Raji (cell line): ENCODE measurements around the gene XPNPEP3.

Source experiments
- POLR2A ChIP-seq: IDR thresholded peaks from 2 replicates; pipeline ENCODE4 v1.6.1; 2011; ENCODE audit warnings: low read depth, low read length, control low read depth; ENCODE audit not compliant: insufficient read depth

Gene XPNPEP3

GRCh38 chr22:40904101-40904500 lies 47.2 kb downstream of the XPNPEP3 start:
- TF ChIP-seq POLR2A = no peak

GRCh38 chr22:40908895-40909294 lies 51.9 kb downstream of the XPNPEP3 start:
- no peak for TF ChIP-seq POLR2A

DNA sequence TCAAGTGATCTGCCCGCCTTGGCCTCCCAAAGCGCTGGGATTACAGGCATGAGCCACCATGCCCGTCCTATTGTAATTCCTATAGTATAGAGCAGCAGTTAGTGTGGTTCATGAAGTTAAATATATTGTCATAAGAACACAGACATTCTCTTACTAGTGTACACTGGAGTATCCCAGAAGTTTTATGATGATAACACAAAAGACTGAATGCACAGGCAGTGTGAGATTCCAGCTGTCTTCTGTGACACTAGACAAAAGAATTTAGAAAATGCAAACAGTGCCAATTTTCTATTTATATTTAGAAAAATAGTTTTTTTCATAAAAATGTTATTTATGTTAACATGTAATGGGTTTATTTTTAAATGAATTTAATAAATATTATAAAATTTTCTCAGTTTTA lies 54.8 kb downstream of the XPNPEP3 start:
- TF ChIP-seq POLR2A = no peak

DNA sequence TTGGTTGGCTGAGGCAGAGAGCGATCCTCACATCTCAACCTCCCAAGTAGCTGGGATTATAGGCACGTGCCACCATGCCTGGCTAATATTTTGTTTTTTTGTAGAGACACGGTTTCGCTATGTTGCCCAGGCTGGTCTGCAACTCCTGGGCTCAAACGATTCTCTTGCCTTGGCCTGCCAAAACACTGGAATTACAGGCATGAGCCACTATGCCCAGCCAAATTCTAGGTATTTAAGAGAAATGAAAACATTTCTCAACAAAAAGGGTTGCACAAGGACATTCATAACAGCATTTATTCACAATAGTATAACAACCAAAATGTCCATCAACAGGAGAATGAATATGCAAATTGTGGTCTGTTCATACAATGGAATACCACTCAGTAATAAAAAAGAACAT lies 62.5 kb downstream of the XPNPEP3 start:
- no peak for TF ChIP-seq POLR2A

- no peak for TF ChIP-seq POLR2A
These were observed 63.6 kb downstream of the XPNPEP3 start for GRCh38 chr22:40920526-40920925.

GRCh38 chr22:40922484-40923303 lies 65.7 kb downstream of the XPNPEP3 start:
- no peak for TF ChIP-seq POLR2A

- TF ChIP-seq POLR2A = no peak
These were observed 71.7 kb downstream of the XPNPEP3 start for GRCh38 chr22:40928657-40929056.

DNA sequence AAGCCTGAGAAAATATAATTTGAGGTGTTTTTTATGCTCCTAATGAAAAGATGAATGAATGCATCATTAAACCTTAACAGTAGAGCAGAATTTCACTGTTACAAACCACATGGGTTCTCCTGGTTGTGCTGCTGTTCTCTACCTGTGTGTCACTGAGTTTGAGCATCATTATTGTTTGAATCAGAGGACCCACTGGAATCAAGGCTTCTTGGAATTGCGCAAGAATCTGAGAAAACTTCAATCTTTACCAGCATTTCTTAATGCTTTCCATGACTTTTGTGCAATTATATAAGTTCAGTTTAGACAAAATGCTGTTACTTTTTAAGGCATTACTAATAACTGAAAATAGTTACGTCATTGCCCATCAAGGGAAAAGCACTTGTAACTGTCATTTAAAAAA lies 75.4 kb downstream of the XPNPEP3 start:
- TF ChIP-seq POLR2A = no peak

GRCh38 chr22:40939202-40939601 lies 82.3 kb downstream of the XPNPEP3 start:
- TF ChIP-seq POLR2A = no peak

- peak; percentile 77 for TF ChIP-seq POLR2A
These were observed 94.2 kb downstream of the XPNPEP3 start, which contains the start of gene RBX1 for GRCh38 chr22:40950962-40951794. RBX1 (plus strand) TSS chr22:40951378; CDS start chr22:40951399, 21 bp downstream.

GRCh38 chr22:40951795-40952605 lies 95.1 kb downstream of the XPNPEP3 start:
- TF ChIP-seq POLR2A = peak; percentile 52; the same call in 1 of the 2 replicates

DNA sequence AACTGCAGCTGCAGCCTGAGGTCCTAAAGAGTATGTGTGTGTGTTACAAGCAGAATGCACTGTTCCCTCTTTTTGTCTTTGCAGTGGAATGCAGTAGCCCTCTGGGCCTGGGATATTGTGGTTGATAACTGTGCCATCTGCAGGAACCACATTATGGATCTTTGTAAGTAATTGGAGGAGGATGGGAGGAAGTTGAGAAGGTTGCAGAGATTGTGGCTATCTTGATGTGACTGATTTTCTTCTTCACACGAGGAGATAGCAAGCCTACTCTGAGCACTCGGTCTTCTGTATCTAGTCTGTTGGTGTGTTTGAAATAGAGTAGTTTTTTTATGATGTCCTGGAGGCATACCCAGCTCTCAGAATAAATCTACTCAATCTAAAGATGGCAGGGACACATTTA lies 96.5 kb downstream of the XPNPEP3 start:
- TF ChIP-seq POLR2A = no peak

DNA sequence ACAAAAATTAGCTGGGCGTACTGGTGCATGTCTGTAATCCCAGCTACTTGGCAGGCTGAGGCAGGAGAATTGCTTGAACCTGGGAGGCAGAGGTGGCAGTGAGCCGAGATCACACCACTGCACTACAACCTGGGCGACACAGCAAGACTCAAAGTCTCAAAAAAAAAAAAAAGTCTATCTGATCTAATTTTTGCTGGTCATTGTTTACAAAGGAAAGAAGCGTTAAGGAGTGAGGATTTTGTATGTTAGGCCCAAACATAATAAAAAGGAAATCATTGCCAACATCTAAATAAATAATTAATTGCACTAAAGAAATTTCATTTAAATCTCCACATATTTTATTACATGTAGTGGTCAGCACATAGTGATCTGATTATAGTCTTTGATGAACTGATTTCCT lies 97.2 kb downstream of the XPNPEP3 start:
- TF ChIP-seq POLR2A = no peak

DNA sequence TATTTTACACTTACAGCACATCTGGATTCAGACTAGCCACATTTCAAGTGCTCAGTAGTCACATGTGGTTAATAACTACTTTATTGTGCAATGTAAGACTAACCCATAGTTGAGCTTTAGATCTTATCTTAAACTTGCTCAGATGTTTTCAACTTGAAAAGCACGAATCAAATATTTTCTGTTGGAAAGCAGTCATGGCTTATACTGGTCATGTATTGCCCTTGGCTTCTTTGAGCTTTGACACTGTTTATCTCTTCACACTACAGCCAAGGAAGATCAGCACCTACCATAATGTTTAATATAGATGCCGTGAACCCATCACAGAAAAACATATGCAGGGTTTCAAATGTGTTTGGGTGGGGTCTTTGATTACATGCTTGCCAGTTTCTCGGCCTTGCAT lies 98.6 kb downstream of the XPNPEP3 start:
- TF ChIP-seq POLR2A = no peak

- TF ChIP-seq POLR2A = no peak
These were observed 100.7 kb downstream of the XPNPEP3 start for GRCh38 chr22:40957601-40958000.
